Effector CD4-positive, alpha-beta T cell (primary cell): ENCODE results near the gene SPAG6.
"Not testable (repeated sequence)": the region's sequence is repeated elsewhere in the genome, so short reads cannot be mapped to it uniquely, and the experiment has no call there.

Experiments used
- DNase-seq: peaks from one replicate; pipeline ENCODE4 v3.0.0-alpha.2; 2020

Gene SPAG6

DNA sequence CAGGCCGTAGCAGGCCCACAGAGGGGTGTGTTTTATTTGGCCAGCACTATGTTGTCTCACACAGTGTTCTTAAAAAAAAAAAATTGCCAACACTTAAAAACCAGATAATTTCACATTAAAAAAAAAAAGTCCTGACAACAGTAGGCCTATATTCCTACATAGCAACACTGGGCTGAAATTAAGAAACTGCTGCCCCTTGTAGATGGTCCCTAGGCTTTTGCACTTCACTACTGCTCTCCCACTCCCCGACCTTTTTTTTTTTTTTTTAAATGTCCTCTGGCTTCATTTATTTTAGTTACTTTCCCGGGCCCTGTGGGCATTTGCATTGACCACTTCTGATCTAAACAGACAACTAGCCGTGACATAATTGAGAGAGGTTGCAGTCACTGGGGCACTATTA, 36.0 kb downstream of the SPAG6 start:
- no peak for DNase-seq

DNA sequence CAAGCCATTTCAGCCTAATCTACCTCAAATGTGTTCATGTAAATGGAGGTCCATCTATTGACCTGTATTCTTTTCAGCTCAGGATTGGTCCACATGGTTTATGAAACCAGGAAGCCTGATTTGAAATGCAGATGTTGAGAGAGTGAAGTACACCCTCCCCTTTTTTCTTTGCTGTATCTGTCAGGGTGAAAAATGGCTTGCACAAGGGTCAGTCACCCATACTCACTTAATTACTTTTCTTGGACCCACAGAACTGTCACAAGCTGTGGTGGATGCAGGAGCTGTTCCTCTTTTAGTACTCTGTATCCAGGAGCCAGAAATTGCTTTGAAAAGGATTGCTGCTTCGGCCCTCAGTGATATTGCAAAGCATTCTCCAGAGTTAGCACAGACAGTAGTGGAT, 41.2 kb downstream of the SPAG6 start:
- DNase-seq = no peak

DNA sequence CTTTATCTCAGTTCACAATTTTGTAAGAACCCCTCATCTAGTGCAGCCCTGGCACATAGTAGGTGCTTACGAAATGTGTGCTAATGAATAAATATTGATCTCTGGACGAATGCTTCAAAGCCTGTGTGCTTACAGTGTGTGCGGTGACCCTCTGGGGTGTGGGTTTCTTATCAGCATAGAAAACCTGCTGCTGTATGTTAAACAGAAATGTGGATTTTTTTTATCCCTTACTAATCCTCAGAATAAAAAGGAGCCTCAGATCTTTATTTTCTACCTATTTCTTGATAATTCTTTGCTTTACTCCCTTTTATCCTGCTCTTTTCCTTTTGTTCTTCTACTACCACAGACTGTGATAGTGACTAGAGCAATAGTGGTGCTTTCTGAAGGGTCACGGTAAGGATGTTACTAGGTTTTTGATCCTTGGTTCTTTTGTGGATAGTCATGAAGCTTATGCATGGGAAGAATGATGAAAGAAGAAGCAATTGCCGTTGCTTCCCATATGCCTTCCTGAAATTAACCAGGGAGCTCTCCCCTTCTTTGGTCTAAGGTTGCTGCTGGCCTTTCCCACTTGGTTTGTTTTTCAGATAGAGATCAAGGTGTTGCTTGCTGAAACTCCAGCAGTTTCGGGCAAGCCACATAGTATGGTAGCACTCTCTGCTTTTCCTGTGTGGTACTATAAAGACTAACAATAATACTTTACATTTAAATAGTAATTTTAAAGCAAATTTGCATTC, 44.7 kb downstream of the SPAG6 start:
- no peak for DNase-seq

DNA sequence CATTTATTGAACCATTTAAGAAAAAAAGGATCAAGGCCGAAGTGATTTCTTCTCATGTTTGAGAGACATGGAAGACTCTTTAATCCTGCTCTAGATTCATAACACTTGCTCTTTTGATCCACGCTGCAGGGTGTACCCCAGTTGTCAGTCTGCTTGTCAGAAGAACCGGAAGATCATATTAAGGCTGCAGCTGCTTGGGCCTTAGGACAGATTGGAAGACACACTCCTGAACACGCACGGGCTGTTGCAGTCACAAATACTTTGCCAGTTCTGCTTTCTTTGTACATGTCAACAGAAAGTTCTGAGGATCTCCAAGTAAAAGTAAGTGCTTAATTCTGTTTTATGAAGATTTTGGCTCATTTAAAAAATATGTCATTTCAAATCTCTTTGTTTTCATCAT, 46.3 kb downstream of the SPAG6 start:
- DNase-seq = no peak

DNA sequence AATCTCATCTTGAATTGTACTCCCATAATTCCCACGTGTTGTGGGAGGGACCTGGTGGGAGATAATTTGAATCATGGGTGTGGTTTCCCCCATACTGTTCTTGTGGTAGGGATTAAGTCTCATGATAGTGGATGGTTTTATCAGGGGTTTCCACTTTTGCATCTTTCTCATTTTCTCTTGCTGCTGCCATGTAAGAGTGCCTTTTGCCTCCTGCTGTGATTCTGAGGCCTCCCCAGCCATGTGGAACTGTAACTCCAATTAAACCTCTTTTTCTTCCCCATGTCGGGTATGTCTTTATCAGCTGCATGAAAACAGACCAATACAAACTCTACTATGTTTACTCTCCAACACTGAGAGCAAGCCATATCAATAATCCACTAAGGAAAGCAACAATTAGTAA, 50.9 kb downstream of the SPAG6 start:
- not testable (repeated sequence) for DNase-seq

DNA sequence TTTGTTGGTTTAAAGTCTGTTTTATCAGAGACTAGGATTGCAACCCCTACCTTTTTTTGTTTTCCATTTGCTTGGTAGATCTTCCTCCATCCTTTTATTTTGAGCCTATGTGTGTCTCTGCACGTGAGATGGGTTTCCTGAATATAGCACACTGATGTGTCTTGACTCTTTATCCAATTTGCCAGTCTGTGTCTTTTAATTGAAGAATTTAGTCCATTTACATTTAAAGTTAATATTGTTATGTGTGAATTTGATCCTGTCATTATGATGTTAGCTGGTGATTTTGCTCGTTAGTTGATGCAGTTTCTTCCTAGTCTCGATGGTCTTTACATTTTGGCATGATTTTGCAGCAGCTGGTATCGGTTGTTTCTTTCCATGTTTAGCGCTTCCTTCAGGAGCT, 61.6 kb downstream of the SPAG6 start:
- not testable (repeated sequence) for DNase-seq

DNA sequence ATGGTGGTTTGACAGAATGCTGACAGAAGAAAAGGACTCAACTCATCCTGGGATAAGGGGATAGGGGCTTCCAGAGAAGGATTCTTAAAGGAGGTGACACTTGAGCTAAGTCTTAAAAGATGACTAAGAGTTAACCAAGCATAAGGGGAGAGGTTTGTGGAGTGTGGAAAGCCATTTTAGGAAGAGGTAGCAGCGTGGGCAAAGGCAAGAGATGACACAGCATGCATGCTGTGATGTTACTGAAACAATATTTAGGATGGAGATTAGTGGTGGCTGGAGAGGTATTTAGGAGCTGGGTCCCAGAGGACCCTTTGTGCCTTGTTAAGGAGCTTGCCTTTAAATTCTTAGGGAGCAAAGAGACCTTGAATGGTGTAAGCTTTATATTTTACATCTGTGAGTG, 65.1 kb downstream of the SPAG6 start:
- no peak for DNase-seq

DNA sequence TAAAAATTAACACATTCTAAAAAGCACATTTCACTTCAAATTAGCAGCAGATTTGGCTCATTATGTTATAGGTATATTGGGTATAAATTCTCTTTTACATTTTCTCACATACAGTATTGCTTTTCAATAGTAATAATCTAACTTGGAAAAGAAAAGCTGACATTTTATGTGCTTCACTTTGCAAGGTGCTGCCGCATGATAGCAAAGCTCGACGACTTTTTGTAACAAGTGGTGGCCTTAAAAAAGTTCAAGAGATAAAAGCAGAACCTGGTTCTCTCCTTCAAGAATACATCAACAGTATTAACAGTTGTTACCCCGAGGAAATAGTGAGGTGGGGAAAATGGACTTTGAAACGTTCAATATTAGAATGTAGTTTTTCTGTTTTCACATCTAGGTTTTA, 65.5 kb downstream of the SPAG6 start:
- DNase-seq = no peak

DNA sequence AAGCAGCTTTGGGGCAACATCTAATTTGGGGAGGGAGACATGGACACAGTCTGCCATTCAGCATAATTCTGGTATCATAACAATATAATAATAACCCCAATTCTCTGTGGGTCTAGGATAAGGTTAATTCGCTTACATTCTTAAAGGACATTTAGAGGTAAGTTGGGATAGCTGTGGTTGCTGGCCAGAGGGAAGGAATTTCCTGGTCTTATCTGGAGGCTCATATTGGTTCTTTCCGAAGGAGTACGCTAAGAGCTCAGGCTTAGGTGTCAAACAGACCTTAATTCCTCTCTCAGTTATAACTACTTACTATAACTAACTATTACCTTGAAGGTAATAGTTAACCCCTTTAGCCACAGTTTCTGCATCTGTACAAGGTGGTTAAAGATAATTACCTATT, 68.8 kb downstream of the SPAG6 start:
- no peak for DNase-seq

DNA sequence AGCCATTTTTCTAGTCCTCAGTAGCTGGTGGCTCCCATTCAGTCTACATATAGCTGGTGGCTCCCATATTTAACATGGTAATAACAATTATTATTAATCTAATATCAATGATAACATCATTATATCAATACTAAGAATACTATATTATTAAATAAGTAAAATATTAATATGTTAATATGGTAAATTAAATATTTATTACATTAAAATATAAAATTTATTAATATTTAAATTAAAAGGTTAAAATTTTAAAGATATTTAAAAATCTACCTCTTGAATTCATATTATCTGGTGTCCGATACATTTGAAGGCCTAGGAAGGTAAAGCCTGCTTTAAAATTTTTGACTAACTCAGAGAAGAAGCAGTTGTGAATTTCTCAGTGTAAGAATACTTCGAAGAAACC, 69.8 kb downstream of the SPAG6 start:
- no peak for DNase-seq

DNA sequence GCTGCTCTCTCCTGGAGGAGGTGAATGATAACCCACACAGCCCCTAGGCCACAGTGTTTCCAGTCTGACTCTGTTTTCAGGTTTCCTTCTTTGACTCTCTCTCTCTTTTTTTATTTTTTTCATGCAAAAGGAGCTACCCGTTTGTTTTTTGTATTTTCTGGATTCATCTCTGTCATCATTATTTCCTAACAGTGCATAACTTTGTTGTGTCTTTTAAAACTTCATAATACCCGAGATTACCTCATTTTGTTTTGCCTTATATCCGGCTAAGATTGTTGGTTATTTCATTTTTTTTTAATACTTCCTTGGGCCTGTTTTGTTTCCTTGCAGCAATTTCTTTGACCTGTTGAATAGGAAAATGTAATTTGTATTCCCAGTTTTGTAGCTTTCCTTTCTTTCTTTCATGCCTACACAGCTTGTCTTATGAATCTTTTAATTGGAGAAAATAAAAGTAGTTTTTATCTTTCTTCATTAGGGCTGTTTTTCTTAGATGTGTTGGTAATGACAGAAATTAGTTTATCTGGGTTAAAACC, 72.5 kb downstream of the SPAG6 start:
- DNase-seq = no peak

DNA sequence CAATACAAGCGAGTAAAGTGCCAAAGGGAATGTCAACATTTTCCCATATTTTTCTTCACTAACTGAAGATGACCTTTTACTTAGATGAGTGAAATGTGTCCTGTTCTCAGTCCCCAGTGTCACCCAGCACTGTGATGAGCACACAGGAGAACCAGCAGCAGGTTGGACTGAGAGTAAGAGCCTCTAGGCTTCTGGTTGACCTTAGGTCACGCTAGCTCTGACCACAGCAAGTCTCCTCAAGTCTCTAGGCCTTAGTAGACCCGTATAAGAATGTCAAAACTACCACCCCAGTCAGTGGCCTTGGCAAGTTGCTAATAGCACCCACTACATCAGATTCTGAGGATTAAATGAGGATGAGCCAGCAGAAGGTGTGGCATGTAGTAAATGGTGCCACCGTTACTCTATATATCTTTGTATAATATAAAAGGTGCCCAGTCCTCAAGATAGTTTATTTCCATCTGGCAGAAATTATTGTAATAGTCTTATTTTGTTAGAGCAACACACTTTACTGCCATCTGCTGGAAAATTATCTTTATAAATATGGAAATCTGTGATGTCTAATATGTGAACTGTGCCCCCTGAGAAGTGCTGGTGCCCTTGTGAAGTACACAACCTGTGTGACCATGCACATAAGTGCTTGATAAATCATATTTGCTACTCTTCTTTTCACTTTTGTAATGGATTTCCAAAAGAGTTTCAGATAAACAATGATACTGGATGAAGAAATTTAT, 75.7 kb downstream of the SPAG6 start:
- DNase-seq = no peak

DNA sequence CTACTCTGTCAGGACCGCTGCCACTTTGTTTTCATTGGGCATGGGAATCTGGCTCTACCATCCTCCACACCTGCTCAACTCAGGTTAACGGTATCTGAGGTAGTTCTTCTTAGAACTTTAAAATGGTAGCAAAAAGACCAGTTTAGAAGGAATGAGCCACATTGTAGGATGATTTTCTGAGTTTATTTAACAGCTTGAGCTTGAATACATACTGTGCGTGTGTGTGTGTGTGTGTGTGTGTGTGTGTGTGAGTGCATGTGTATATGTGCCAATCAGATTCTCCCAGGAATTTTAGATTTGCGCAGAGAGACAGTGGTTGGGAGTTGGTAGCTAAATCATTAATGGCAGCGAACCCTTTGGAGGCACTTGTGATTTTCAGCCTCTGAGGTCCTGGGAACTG, 81.4 kb downstream of the SPAG6 start:
- no peak for DNase-seq

DNA sequence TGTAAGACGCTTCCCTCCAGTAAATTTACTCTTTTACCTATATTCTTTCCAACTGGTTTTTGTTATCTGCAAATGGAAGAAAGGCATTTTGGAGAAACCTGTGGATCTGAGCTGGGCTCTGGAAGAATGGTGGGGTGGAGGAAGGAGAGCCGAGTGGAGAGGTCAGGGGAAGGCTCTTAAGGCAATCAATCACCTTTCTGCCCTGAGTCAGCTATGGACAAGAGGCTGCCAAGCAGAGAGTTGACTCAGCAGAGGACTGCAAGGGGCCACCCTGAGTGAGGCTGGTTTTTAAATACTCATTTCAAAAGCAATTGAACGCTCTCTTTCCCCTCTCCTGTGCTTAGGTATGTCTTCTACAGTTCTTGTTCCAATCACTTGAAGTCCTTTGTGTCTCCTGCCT, 81.8 kb downstream of the SPAG6 start:
- no peak for DNase-seq

DNA sequence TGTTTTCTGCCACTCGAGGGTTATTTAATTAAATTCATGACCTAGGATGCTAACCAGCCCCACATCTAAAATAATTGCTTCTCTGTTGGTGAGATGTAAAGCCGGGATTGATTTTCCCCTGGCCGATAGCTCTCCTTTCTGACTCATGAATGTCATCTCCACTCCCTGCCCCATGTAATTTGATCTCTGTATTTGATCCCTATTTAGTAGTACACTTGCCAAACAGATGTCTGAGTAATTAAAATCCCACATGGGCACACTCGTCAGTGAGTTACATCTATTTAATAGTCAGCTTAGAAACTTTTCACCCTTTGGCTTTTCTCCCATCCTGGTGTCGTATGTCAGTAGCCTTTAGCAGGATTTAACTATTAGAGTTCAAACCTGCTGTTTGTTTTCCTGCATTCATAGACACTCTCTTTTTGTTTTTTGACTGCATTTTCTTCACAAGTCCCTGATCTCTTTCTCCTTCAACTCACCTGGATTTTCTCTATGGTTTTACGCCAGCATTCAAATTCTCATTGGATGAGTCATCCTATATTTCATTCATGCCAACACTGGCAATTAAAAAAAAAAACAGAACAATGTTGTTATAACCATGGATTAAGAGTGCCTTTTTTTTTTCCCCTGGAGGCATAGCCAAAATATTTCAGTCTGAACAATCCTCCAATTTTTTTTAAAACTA, 82.7 kb downstream of the SPAG6 start:
- DNase-seq = no peak

DNA sequence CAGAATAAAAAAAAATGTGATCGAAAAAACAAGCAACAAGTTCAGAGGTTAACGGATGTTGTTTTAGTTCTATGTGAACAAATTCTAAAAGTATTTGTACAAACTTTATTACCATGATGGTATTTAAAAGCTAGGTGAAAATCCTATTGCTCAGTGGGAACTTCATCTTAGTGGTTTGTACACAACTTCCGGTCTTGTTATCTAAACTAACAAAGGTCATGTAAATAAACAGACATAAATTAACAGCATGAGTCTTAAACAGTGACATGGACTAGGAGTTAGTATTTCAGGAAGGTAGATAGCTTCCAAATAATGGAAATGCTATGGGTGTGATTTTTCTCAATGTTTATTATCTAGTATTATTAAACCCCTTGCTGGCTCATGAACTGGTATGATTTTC, 83.8 kb downstream of the SPAG6 start:
- DNase-seq = no peak

DNA sequence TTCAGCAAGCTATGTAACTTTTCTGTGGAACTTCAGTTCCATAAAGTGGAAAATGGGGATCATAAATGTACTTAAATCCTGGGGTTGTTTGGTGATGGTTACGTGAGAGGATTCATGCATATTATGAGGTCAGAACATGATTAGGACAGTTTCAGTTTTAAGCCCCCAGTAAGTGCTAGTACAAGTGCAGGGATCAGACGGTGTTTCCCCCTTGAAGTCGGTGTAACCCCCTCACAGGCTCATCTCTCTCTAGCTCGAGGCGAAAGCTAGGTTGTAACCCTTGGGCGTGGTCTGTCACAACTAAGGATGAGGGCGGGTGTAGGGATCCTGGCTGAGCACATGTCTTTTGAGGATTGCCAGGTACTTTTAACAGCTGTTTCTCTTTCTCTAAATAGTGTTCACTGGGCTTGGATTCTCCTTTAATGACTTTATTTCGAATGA, 84.7 kb downstream of the SPAG6 start:
- no peak for DNase-seq

DNA sequence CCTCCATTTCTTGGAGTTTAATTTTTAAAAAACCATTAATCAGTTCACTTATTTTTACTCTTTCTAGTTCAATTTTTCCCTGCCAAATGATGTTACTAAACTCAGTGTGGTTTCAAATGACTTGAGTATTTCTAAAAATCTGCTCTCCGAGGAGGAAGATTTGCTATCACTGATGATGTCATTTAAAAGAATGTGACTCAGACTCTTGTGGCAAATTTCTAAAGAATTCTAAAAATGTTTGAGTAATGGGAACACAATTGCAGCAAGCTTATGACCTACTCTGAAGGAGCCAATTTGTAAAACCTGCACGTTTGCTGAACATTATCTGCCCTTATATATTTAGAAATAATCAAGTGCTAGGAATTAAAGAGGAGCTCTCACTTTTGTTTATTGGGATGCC, 88.6 kb downstream of the SPAG6 start:
- no peak for DNase-seq

DNA sequence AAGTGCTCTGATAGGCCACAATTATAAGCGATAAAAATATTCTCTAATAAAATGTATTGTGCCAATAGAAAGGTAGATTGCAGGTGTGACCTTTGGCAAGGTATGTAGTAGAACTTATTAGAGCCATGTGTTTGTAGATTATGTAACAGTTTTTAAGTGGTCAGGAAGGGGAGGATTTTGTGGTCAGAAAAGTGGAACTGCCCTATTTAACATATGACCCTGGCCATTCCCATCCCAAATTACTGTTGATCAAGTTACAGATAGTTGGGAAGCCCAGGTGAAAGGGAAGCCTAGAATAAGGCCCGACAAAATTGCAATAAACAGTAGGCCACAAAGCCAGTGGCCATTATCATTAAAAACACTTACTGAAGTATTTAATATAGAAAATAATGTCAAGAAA, 89.2 kb downstream of the SPAG6 start:
- no peak for DNase-seq

DNA sequence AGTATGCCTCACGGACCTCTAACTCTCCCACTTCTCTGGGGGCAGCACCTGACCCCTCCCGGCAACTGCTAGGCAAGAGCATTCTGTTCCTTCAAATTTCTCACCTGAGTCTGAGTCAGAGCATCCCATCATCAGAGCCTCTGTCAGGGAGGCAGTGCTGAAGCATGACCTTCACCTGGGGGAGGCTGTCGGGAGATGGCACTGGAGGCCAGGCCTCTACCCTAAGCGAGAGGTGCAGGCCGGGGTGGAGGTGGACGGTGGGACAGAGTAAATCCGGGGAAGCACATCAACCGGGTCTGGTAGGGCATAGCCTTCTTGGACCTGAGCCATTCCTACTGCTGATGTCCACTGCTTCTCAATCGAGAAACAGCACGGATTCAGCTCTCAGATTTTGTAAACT, 90.4 kb downstream of the SPAG6 start:
- no peak for DNase-seq

DNA sequence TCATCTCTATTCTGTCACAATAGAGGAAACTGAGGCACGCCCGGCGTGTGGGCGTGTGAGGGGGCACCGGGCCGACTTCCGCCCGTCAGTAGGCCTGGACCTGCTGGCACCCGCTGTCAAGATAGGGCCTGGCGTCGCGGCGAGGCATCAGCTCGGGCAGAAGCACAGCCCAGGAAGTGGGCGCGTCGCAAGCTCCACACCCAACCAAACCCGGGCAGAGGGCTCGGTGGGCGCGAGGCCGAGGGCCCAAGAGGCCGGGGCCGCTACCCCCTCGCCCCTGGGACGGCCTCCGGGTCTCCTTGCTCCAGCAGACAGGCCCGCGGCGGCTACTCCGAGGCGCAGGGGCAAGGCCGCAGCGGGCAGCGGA, 91.2 kb downstream of the SPAG6 start:
- DNase-seq = no peak

DNA sequence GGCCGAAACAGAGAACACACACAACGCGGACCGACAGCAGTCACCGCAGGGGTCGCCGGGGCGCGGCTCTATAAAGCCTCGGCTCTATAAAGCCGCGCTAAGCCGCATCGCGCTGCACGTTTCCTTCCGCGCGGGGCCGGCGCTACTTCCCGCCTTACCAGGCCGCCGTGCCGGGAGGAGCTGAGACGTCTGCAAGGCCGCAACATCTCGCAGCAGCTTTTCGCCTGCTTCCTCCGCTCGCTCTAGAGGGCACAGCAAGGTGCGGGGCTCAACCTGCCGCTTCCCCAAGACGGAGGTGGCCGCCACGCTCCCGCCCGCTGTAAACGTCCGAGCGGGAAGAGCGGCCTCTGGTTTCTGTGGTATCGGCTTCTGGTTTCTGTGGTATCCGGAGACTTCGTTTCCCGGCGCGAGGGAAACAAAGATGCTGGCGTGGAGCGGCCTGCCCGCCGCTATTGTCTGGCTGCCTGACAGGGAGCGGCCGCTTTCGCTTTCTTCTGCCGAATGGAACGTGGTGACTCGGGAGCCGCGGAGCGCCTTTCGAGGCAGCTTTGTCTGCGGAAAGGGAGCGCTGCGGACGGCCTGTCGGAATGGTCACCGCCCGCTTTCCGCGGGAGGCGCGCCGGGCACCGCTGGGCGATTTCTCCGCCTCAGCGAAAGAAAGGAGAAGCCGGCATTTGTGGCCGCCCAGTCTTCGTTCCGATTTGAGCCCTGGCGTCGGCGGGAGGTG, 91.8 kb downstream of the SPAG6 start:
- DNase-seq = peak; percentile 81
